Measurements from ENCODE around the gene HEATR5A. TPM values are rescaled to one million over a fixed set of nuclear protein-coding genes. Genes with fewer than 3 reads are reported as not detected.

The HEATR5A gene
- total and polyA plus RNA-seq, 2 of the 13 experiments (the other 11 are each of a cell fraction or from before 2014, with no cell fraction given), result 36.4 to 105 TPM

- TF ChIP-seq USF2 (IDR thresholded peaks at IDR 0.05; ENCODE audit: low read depth, low read length) (no peak), USF2 (CRISPR knock-in tag; IDR thresholded peaks at IDR 0.05; ENCODE audit: borderline replicate concordance) (0 out of 2 replicates have a peak, but pooled peaks have one; percentile 24)
These were observed 42.9 kb downstream of the HEATR5A start (continued) for GRCh38 chr14:31377433-31377832.

- in situ Hi-C loops (cut with HindIII; ENCODE audit: extremely low pct_ligation_motif_present, low pct_unique_long_range_greater_than_20kb), result no loop called here
- H3K4me1 ChIP-seq (ENCODE audit: insufficient read depth, low read length), result no peaks in the 10 kb centered on the region
- no peak overlapping the region for H3K27ac ChIP-seq (ENCODE audit: extremely low read length, insufficient read depth, low read length)
- CTCF ChIA-PET (ENCODE audit: low intra/inter-chr PET ratio, low total read pairs), result no interaction called here
- FAIRE-seq, result no peak
- H3K4me3 ChIP-seq (replicated peaks in 1 of 3; ENCODE audit: insufficient read depth in 1 of 3, low read depth in 2 of 3, low read length in 3 of 3), result no peak overlapping the region
- no peaks in the 10 kb centered on the region for H4K20me1 ChIP-seq (ENCODE audit: insufficient read depth, low read length)
- DNase-seq (ENCODE audit: low spot score), result no peak
- H3K9me3 ChIP-seq (ENCODE audit: low read length), result no peaks in the 10 kb centered on the region
- no peak overlapping the region for H3K9ac ChIP-seq (ENCODE audit: insufficient read depth, low read depth, low read length)
- 94% methylated on average over 2 of the region's 2 CpGs for WGBS (ENCODE audit: low lambda C conversion rate)
- no peaks in the 10 kb centered on the region for H3K79me2 ChIP-seq (ENCODE audit: insufficient read depth, low read length)
- BruUV-seq (replicated peaks), result no TSS peak
- ATAC-seq, result no peak
- H3K4me2 ChIP-seq (ENCODE audit: low read depth, low read length), result no peak overlapping the region
- H3K27me3 ChIP-seq (ENCODE audit: control insufficient read depth in 1 of 2, insufficient read depth in 2 of 2, low read length in 2 of 2), result no peaks in the 10 kb centered on the region
- peaks cover 8 to 47% of the 10 kb centered on the region in 2 experiments for H3K36me3 ChIP-seq (replicated peaks in 1 of 2; ENCODE audit: control insufficient read depth in 1 of 2, insufficient read depth in 2 of 2, low read length in 2 of 2)
- intact Hi-C loops (cut with micrococcal nuclease; ENCODE audit: unreplicated experiment), result no loop called here
- POLR2A ChIA-PET, result interaction anchor here (1.5 kb wide), 1 partner anchor 164 kb away, joined by 4 read pairs; the partner anchor contains the start of gene HECTD1
- no peak overlapping the region for H2AFZ ChIP-seq (ENCODE audit: low read length)
- TF ChIP-seq MXD1 (CRISPR knock-in tag; IDR thresholded peaks at IDR 0.05), result no peak
- no peak for TF ChIP-seq ZNF720 (CRISPR knock-in tag; IDR thresholded peaks at IDR 0.05)
- no peak for TF ChIP-seq NFYC (CRISPR knock-in tag; IDR thresholded peaks at IDR 0.05)
- TF ChIP-seq GABPA (IDR thresholded peaks at IDR 0.05; ENCODE audit: low read depth, low read length), result no peak
- no peak for TF ChIP-seq GABPA (CRISPR knock-in tag; IDR thresholded peaks at IDR 0.05; ENCODE audit: low read depth)
- no peak for TF ChIP-seq ZNF557 (CRISPR knock-in tag; IDR thresholded peaks at IDR 0.05)
- no peak for TF ChIP-seq SPEN (CRISPR knock-in tag; IDR thresholded peaks at IDR 0.05; ENCODE audit: low read depth)
- TF ChIP-seq ZNF280B (CRISPR knock-in tag; IDR thresholded peaks at IDR 0.05; ENCODE audit: borderline replicate concordance), result no peak
- no peak for TF ChIP-seq GLI4 (CRISPR knock-in tag; IDR thresholded peaks at IDR 0.05; ENCODE audit: borderline replicate concordance)
- TF ChIP-seq DNMT1 (CRISPR knock-in tag; IDR thresholded peaks at IDR 0.05), result no peak
- TF ChIP-seq ZNF709 (CRISPR knock-in tag; IDR thresholded peaks at IDR 0.05), result no peak
- TF ChIP-seq ZNF367 (CRISPR knock-in tag; IDR thresholded peaks at IDR 0.05; ENCODE audit: borderline replicate concordance), result no peak
- TF ChIP-seq ZNF546 (CRISPR knock-in tag; conservative IDR thresholded peaks at IDR 0.05), result no peak
- no peak for TF ChIP-seq PPARG (CRISPR knock-in tag; conservative IDR thresholded peaks at IDR 0.05)
- no peak for TF ChIP-seq KDM4B (CRISPR knock-in tag; IDR thresholded peaks at IDR 0.05)
- no peak for TF ChIP-seq ZBTB42 (CRISPR knock-in tag; IDR thresholded peaks at IDR 0.05)
- TF ChIP-seq USF2 (IDR thresholded peaks at IDR 0.05; ENCODE audit: low read depth, low read length), result no peak
- no peak for TF ChIP-seq USF2 (CRISPR knock-in tag; IDR thresholded peaks at IDR 0.05; ENCODE audit: borderline replicate concordance)
- TF ChIP-seq AGO1 (IDR thresholded peaks at IDR 0.05; ENCODE audit: low read depth, low read length, poor library complexity, severe bottlenecking), result no peak
These were observed 48.7 kb downstream of the HEATR5A start for GRCh38 chr14:31371646-31372045.
